ENCODE data around the gene PPP2R2B. TPM values are rescaled to one million over a fixed set of nuclear protein-coding genes. Genes with fewer than 3 reads are reported as not detected.

The PPP2R2B gene
- total and polyA plus RNA-seq, 11 donors = 0.03 to 2.9 (median 0.30) TPM; not detected in 1

DNA sequence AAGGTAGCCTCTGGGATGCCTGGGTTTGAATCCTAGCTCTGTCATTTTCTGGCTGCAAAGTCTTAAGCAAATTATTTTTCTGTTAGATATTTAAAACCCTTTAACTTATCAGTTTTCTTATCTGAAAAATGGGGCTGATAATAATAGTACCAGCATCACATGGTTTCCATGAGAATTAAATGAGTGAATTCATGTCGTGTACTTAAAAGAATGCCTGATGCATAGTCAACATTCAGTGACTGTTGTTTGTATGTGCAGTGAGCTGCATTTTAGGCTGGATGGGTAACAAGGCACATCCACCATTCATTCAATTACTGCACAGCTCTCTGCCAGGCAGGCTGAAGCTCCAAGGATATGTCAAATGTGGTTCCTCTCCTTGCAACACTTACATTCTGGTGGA is 122.0 kb downstream of the PPP2R2B start:
- TF ChIP-seq, protein P1, sequence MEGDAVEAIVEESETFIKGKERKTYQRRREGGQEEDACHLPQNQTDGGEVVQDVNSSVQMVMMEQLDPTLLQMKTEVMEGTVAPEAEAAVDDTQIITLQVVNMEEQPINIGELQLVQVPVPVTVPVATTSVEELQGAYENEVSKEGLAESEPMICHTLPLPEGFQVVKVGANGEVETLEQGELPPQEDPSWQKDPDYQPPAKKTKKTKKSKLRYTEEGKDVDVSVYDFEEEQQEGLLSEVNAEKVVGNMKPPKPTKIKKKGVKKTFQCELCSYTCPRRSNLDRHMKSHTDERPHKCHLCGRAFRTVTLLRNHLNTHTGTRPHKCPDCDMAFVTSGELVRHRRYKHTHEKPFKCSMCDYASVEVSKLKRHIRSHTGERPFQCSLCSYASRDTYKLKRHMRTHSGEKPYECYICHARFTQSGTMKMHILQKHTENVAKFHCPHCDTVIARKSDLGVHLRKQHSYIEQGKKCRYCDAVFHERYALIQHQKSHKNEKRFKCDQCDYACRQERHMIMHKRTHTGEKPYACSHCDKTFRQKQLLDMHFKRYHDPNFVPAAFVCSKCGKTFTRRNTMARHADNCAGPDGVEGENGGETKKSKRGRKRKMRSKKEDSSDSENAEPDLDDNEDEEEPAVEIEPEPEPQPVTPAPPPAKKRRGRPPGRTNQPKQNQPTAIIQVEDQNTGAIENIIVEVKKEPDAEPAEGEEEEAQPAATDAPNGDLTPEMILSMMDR (IDR thresholded peaks at IDR 0.05) = no peak
- no peak for TF ChIP-seq POLR2A (IDR thresholded peaks at IDR 0.05)
- Histone ChIP-seq H3K9me3 (no peaks in the 10 kb centered on the region), H3K4me3 (no peak overlapping the region), H3K36me3 (no peaks in the 10 kb centered on the region), H3K27me3 (no peaks in the 10 kb centered on the region), H3K4me1 (peaks cover 0 to 15% (median 0%) of the 10 kb centered on the region in 12 donors), H3K27ac (no peak overlapping the region)
- intact Hi-C loops (cut with DNase I) = no loop called here
- 33 to 48% (median 40%) methylated on average over 1 of the region's 1 CpG for WGBS, 4 donors
- ATAC-seq = no peak
- DNase-seq = no peak

DNA sequence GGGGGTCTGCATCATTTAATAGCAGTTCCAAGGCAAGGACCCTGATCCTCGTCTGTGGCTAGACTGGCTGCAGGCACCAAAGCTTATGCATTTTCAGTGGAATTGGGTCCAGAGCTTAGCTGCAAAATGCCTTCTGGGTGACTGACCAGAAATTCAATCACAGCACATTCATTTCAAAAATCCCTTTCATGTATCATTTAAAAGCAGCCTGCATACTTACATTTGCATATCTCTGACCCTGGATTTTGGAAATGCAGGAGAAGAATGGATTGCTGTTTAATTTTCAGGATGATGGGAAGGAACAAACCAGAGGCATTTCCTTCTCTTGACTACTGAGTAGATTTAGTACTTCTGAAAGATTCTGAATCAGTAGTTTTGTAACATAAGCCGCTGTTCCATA is 122.8 kb downstream of the PPP2R2B start:
- intact Hi-C loops (cut with DNase I) = no loop called here
- no peak overlapping the region for H3K27ac ChIP-seq
- no peak for TF ChIP-seq POLR2A (IDR thresholded peaks at IDR 0.05)
- TF ChIP-seq, protein P1 (IDR thresholded peaks at IDR 0.05) = no peak
- H3K36me3 ChIP-seq = no peaks in the 10 kb centered on the region
- ATAC-seq = no peak
- no peaks in the 10 kb centered on the region for H3K9me3 ChIP-seq
- peaks cover 0 to 15% (median 0%) of the 10 kb centered on the region in 12 donors for H3K4me1 ChIP-seq
- H3K4me3 ChIP-seq = no peak overlapping the region
- 71 to 87% (median 79%) methylated on average over 2 of the region's 2 CpGs for WGBS, 4 donors
- H3K27me3 ChIP-seq = no peaks in the 10 kb centered on the region
- no peak for DNase-seq

DNA sequence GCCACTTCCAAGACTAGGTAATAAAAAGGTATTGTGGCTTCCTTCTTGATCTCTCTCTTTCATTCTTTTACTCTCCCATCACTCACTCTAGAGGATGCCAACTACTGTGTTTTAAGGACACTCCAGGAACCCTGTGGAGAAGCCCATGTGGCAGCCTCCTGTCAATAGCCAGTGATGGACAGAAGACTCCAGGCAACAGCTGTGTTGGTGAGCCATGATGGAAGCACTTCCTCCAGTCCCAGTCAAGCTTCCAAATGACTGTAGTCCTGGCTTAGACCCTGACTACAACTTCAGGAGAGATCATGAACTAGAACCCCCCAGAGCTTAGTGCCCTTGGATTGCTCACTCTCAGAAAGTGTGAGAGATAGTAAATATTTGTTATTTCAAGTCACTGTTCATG is 123.9 kb downstream of the PPP2R2B start:
- ATAC-seq = no peak
- Histone ChIP-seq H3K27me3 (no peaks in the 10 kb centered on the region), H3K4me1 (peaks cover 0 to 15% (median 0%) of the 10 kb centered on the region in 12 donors), H3K36me3 (no peaks in the 10 kb centered on the region), H3K27ac (no peak overlapping the region), H3K4me3 (no peak overlapping the region), H3K9me3 (no peaks in the 10 kb centered on the region)
- DNase-seq = no peak
- intact Hi-C loops (cut with DNase I) = no loop called here
- no peak for TF ChIP-seq POLR2A (IDR thresholded peaks at IDR 0.05)
- TF ChIP-seq, protein P1 (IDR thresholded peaks at IDR 0.05) = no peak

DNA sequence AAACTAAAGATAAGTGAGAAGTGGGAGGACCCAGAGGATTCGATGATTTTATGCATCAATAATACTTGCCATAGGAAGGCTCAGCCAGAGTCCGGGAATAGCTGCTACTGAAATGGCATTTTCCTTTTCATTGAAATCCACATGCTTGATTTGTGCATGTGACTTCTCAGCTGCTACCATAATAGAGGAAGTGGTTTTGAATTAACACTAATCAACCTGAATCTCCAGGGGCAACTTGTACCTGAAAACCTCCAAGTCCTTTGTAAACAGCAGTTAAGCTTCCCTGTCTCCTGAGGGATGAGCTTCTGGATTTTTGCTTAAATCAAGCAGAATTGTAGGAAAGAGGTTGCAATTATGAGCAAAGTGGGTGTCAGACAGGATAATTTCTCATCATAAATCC is 124.9 kb downstream of the PPP2R2B start:
- H3K9me3 ChIP-seq = peaks cover 0 to 7% (median 0%) of the 10 kb centered on the region in 12 donors
- no peak for ATAC-seq
- H3K27ac ChIP-seq = peak overlapping the region in 1 of 12 donors; percentile 66
- no peaks in the 10 kb centered on the region for H3K36me3 ChIP-seq
- TF ChIP-seq, protein P1 (IDR thresholded peaks at IDR 0.05) = no peak
- TF ChIP-seq POLR2A (IDR thresholded peaks at IDR 0.05) = no peak
- 59 to 73% (median 66%) methylated on average over 2 of the region's 2 CpGs for WGBS, 4 donors
- intact Hi-C loops (cut with DNase I) = no loop called here
- H3K4me1 ChIP-seq = peaks cover 0 to 10% (median 0%) of the 10 kb centered on the region in 12 donors
- H3K27me3 ChIP-seq = no peaks in the 10 kb centered on the region
- no peak overlapping the region for H3K4me3 ChIP-seq
- DNase-seq = no peak

Measured in heart left ventricle (tissue), 16 donors.